Effector memory CD4-positive, alpha-beta T cell (primary cell): ENCODE measurements around the gene EPN2.
A peak's percentile ranks its signal among the peaks of the same experiment; 100 is the strongest.

ENCODE experiments used
- DNase-seq, 3 donors: peaks; one replicate each; pipeline ENCODE4 v3.0.0-alpha.2; 2020
- H3K27ac ChIP-seq: 2 replicates; pipeline ENCODE4 v1.7.0; 2013; ENCODE audit warnings: mild to moderate bottlenecking, low read length, moderate library complexity; ENCODE audit not compliant: insufficient read depth, poor library complexity, severe bottlenecking
- H3K27me3 ChIP-seq: replicated peaks from 2 replicates; pipeline ENCODE4 v1.7.0; 2013; ENCODE audit warnings: mild to moderate bottlenecking, low read length; ENCODE audit not compliant: insufficient read depth, control insufficient read depth, poor library complexity, severe bottlenecking
- H3K36me3 ChIP-seq: 2 replicates; pipeline ENCODE4 v1.7.0; 2013; ENCODE audit warnings: mild to moderate bottlenecking, low read length, moderate library complexity; ENCODE audit not compliant: control insufficient read depth, insufficient read depth
- H3K4me1 ChIP-seq: 2 replicates; pipeline ENCODE4 v1.7.0; 2013; ENCODE audit warnings: low read length, mild to moderate bottlenecking; ENCODE audit not compliant: control insufficient read depth, insufficient read depth, poor library complexity, severe bottlenecking
- H3K4me3 ChIP-seq: 2 replicates; pipeline ENCODE4 v1.7.0; 2013; ENCODE audit warnings: low read length, low read depth, mild to moderate bottlenecking; ENCODE audit not compliant: insufficient read depth, poor library complexity, severe bottlenecking
- H3K9me3 ChIP-seq: 2 replicates; pipeline ENCODE4 v1.7.0; 2013; ENCODE audit warnings: mild to moderate bottlenecking, low read length, moderate library complexity; ENCODE audit not compliant: control insufficient read depth

EPN2 gene

DNA sequence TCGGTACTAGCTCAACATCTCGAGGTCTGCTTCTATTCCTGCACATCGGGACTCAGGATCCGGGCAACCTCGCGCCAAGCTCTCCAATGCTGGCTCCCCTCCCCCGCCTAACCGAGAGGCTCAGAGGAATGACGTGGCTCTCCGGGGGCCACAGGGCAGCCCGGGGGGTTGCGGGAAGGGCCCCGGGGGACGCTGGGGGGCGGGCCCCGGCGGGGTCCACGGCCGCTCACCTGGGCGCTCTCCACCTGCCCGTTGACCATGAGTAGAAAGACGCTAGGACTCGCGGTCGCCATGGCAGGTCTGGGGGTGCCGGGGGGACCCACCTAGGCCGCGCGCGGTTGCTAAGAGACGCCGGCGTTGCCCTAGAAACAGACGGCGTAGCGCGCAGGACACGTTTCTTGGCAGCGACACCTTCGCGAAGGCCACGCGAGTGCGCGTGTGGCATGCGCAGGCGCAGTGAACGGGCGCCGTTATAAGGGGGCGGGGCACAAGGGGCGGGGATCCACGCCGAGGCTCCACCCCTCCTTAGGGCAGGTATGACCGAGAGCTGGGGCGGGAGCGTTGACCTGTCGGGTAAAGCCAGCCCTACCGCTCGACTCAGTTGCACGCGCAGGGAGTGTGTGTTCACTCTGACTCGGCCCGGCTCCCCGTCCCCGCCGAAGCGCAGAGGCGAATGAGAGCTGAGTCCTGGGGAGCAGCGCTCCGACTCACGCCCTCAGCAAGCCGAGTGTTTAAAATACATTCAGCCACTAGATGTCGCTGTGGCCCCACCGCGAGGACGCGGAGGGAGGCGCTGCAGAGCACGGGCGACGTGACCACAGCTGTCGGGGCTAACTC, 125.3 kb downstream of the EPN2 start, which contains the start of gene B9D1:
TSS of gene B9D1 (minus strand) at position 447 of the 837 bp plus-strand sequence. CDS start at position 293, 154 bp downstream.
- Histone ChIP-seq H3K4me1 (peaks cover 7% of the 10 kb centered on the region), H3K27me3 (no peaks in the 10 kb centered on the region), H3K27ac (peak within 1 kb of the TSS; percentile 74), H3K4me3 (peak within 1 kb of the TSS; percentile 88), H3K36me3 (no peaks in the 10 kb centered on the region), H3K9me3 (no peaks in the 10 kb centered on the region)
- peak; percentile 93 to 94 (median 93) for DNase-seq

DNA sequence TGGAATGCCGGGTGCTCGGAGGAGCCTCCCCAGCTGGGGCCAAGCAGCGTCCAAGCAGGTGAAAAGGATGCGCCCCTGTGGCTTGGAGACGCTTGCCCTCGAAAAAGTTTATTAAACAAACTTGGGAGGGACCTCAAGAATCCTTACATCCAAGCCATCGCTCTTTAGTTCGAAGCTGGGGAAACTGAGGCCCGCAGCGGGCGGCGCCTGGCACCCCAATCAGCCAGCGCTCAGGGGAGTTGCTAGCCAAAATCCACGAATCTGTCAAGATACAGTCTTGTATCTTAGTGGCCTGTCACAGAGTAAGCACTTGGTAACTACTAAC, 125.9 kb downstream of the EPN2 start:
- Histone ChIP-seq H3K4me3 (peak overlapping the region; percentile 88), H3K27me3 (no peaks in the 10 kb centered on the region), H3K4me1 (peaks cover 7% of the 10 kb centered on the region), H3K9me3 (no peaks in the 10 kb centered on the region), H3K36me3 (no peaks in the 10 kb centered on the region), H3K27ac (no peak overlapping the region)
- no peak for DNase-seq

DNA sequence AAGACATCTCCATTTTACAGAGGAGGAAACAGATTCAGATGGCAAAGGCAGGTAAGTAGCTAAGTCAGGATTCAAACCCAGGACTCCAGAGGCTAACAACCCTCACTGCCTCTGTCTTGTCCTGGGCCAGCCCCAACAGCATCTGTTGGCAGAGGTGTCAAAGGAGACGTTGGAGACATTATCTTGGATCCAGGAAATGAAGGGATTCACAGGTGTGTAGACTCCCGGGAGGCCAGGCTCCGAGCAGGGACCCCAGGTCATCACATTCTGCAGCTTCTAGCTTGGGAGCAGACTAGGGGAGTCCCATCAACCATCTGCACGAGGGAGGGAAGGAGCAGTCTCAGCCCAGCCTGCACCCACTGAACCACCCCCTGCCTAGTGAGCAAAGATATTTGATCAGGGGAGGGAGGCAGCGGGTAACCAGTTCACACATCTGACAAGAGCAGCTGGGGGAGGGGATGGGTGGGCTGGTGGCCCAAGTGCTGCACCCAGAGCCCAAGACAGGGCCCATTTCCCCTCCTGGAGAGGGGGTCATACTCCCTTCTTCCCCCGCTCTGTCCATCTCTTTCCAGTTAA, 126.4 kb downstream of the EPN2 start:
- peaks cover 7% of the 10 kb centered on the region for H3K4me1 ChIP-seq
- H3K27me3 ChIP-seq: no peaks in the 10 kb centered on the region
- H3K4me3 ChIP-seq: no peak overlapping the region
- DNase-seq: no peak
- H3K36me3 ChIP-seq: no peaks in the 10 kb centered on the region
- no peaks in the 10 kb centered on the region for H3K9me3 ChIP-seq
- H3K27ac ChIP-seq: no peak overlapping the region

DNA sequence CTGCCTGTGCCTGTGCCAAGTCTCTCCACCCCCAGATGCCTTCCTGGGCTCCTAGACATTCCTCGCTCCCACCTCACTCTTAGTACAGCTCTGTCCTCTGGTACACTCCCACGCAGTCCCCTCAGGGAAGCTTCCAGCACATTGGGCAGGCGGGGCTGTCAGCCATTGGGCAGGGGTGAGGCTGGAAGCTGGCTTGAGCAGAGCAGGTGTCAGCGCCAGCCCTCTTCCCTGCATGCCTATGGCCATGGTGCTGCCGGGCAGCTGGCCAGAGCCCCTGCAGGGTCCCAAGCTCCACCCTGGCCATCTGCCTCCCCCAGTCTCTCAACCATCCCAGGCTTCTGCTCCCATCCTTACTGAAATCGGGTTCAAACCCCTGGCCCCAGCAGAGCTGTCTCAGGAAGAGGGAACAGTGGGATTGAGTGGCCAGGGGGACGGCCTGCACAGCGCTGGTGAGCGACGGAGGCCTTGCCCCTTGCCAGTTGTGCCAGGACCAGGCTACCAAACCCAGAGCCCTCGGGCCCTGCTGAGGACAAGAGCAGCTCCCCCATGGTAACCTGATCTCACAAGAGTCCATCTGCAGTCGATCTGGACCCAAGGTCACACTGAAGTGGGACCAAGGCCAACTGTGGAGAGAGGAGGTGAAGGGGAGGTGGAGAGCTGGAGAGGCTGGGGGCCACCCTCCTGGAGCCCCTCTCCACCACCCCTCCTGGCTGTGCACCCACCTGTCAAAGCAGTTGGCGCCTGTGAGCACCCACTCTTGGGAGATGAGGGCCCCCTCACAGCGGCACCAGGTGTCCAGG, 127.7 kb downstream of the EPN2 start:
- no peak overlapping the region for H3K27ac ChIP-seq

DNA sequence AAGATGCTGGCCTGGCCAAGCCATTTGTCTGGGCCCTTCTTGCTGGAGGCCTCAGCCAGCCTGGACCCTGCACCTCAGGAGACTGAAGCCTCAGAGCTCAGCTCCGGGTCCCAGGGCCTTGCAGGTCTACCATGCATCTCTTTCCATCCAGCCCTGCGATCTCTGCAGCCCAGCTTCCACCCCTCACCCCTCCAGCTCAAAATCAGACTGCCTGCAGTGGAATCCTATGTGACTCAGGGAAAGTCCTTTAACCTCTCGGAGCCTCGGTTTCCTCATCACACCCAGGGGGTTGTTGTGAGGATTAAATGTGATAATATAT, 128.3 kb downstream of the EPN2 start:
- H3K4me1 ChIP-seq: peaks cover 19% of the 10 kb centered on the region
- H3K9me3 ChIP-seq: no peaks in the 10 kb centered on the region
- H3K27me3 ChIP-seq: no peaks in the 10 kb centered on the region
- H3K27ac ChIP-seq: no peak overlapping the region
- no peak for DNase-seq
- H3K4me3 ChIP-seq: no peak overlapping the region
- H3K36me3 ChIP-seq: no peaks in the 10 kb centered on the region

More for the DNA sequence above, 127.7 kb downstream of the EPN2 start:
- no peaks in the 10 kb centered on the region for H3K9me3 ChIP-seq
- H3K27me3 ChIP-seq: no peaks in the 10 kb centered on the region
- H3K4me3 ChIP-seq: no peak overlapping the region
- H3K36me3 ChIP-seq: no peaks in the 10 kb centered on the region
- H3K4me1 ChIP-seq: peaks cover 14% of the 10 kb centered on the region
- DNase-seq: no peak

DNA sequence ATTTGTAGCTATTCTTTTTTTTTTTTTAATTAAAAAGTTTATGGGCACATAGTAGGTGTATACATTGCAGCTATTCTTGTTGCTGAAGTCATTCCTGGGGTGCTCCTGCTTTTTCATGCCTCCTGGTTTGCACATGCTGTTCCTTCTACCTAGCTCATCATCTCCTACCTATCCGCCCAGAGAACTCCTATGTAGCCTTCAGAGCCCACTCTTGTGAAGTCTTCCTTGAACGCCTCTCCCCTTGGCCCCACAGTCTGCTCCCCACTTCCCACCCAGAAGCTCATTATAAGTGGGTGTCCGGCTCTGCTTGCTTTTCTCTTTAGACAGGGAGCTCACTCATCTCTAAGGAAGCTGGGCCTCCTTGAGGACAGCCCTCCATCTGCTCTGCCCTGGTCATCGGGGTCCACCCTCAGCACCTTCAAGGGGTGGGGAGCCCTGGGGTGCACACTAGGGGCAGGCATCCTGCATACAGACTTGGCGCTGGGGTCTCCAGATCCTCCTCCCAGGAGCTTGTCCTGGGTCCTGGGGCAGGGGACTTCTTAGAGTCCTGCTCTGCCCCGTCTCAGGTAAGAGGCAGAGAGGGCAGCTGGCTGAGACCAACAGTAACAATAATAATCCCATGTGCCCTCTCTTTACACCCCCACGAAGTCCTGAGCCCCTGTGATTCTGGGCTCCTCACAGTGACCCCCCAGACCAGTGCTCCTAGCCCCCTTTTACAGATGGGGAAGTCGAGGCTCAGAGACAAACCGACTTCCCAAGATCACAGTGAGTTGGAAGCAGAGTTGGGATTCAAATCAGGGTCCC, 128.9 kb downstream of the EPN2 start:
- no peaks in the 10 kb centered on the region for H3K36me3 ChIP-seq
- no peak overlapping the region for H3K4me3 ChIP-seq
- peaks cover 25% of the 10 kb centered on the region for H3K4me1 ChIP-seq
- no peaks in the 10 kb centered on the region for H3K9me3 ChIP-seq
- H3K27me3 ChIP-seq: no peaks in the 10 kb centered on the region
- no peak for DNase-seq
- no peak overlapping the region for H3K27ac ChIP-seq

DNA sequence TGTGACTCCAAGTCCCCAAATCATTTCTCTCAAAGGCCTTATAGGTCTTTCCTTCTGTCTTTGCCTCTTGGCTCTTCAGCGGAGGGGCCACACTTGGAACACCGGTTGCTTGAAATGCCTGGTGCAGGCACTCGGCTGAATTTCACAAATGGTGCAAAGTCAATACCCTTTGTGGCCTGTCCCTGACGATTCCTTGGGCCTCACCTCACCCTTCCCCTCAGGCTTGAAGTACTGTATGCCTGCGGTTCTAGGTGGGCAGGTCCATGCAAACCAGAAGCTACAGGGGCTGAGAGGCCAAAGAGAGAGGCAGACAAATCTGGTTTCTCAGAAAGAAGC, 129.4 kb downstream of the EPN2 start:
- no peaks in the 10 kb centered on the region for H3K27me3 ChIP-seq
- no peaks in the 10 kb centered on the region for H3K36me3 ChIP-seq
- H3K27ac ChIP-seq: no peak overlapping the region
- no peak for DNase-seq
- H3K4me1 ChIP-seq: peaks cover 30% of the 10 kb centered on the region
- no peaks in the 10 kb centered on the region for H3K9me3 ChIP-seq
- no peak overlapping the region for H3K4me3 ChIP-seq

DNA sequence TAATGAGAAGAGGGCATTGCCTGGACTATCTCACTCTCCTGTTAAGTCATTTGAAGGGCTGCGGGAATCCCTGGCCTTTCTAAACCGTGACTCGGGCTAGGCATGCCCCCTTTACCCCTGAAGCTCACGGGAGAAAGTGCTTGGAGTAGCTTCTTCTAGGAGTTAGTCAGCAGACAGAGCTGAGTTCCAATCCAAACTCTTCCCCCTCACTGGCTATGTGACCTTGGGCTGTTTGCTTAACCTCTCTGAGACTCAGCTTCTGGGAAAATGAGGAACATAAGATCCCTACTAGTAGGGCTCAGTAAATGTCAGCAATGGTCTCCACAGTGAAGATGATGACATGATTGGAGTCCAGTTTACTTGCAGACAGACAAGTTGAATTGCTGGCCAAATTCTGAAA, 131.1 kb downstream of the EPN2 start:
- Histone ChIP-seq H3K27me3 (no peaks in the 10 kb centered on the region), H3K9me3 (no peaks in the 10 kb centered on the region), H3K4me3 (no peak overlapping the region), H3K27ac (no peak overlapping the region), H3K4me1 (peaks cover 34% of the 10 kb centered on the region), H3K36me3 (no peaks in the 10 kb centered on the region)
- no peak for DNase-seq

DNA sequence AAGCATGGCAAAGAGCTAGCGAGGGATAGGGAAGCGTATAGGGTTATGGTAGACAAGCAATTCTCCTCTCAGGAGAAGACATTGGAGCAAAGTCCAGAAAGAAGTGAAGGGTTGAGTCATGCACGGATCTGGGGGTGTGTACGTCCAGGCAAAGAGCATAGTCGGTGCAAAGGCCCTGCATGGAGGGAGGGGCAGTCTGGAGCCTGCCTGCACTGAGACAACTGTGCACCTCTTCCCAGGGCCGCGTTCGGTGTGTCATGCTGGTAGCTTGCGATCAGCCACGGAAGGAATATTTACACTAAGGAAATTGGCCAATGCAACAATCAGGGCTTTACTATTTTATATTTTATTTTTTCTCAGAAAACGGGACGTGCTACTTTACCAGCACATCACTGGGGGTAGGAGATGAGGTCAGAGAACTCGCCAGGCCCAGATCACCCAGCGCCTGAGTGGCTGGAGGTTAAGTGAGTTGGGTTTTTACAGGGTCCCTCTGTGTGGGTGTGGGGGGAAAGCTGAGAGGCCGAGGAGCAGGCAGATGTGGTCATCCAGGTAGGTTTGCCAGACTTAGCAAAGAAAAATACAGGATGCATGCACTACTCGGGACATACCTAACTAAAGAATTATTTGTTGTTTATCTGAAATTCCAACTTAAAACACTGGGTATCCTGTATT, 132.1 kb downstream of the EPN2 start:
- H3K27ac ChIP-seq: no peak overlapping the region
- no peaks in the 10 kb centered on the region for H3K36me3 ChIP-seq
- H3K4me3 ChIP-seq: no peak overlapping the region
- H3K27me3 ChIP-seq: no peaks in the 10 kb centered on the region
- DNase-seq: no peak
- no peaks in the 10 kb centered on the region for H3K9me3 ChIP-seq
- peaks cover 34% of the 10 kb centered on the region for H3K4me1 ChIP-seq
